ENCODE measurements around the gene MBD6.

- no peak for TF ChIP-seq ATF2 (CRISPR knock-in tag; IDR thresholded peaks at IDR 0.05)
- TF ChIP-seq PATZ1 (CRISPR knock-in tag; IDR thresholded peaks at IDR 0.05), result no peak
- no peak for TF ChIP-seq RFX5 (IDR thresholded peaks at IDR 0.05; ENCODE audit: low read depth, low read length)
Measured at GRCh38 chr12:57528176-57528575, 5.6 kb downstream of the MBD6 start.

Measured in HepG2 (cell line).